ENCODE measurements around the gene SIK1. TPM values are rescaled to one million over a fixed set of nuclear protein-coding genes. Genes with fewer than 3 reads are reported as not detected.
"Not testable (repeated sequence)": the region's sequence is repeated elsewhere in the genome, so short reads cannot be mapped to it uniquely, and the experiment has no call there.

The SIK1 gene
- total and polyA plus RNA-seq, 8 donors = 3.3 to 187 (median 11.3) TPM

GRCh38 chr21:43436272-43436671 is 9.3 kb upstream of the SIK1 start:
- no CpG with 5 or more reads among the region's 9 CpGs for WGBS, 2 donors
- H3K36me3 ChIP-seq; ATAC-seq; H3K27ac ChIP-seq; H3K4me3 ChIP-seq; H3K9me3 ChIP-seq; FAIRE-seq; DNase-seq; intact Hi-C loops (cut with DNase I); H3K4me1 ChIP-seq; H3K27me3 ChIP-seq: not testable (repeated sequence)

- not testable (repeated sequence) for FAIRE-seq, ATAC-seq, H3K4me1 ChIP-seq
Measured at GRCh38 chr21:43433340-43434136, 6.6 kb upstream of the SIK1 start.

GRCh38 chr21:43430830-43431416 is 4.0 kb upstream of the SIK1 start:
- DNase-seq = peak in 1 of 6 donors; percentile 13
- peak; percentile 47 to 74 (median 66) for ATAC-seq
- H3K27me3 ChIP-seq; H3K9me3 ChIP-seq; H3K36me3 ChIP-seq; intact Hi-C loops (cut with DNase I); FAIRE-seq; H3K27ac ChIP-seq; H3K4me1 ChIP-seq; H3K4me3 ChIP-seq: not testable (repeated sequence)
- 28 to 37% methylated on average over 7 to 11 of the region's 17 CpGs for whole genome bisulfite sequencing, 2 donors

More at GRCh38 chr21:43433340-43434136, 6.6 kb upstream of the SIK1 start:
- H3K4me3 ChIP-seq; H3K36me3 ChIP-seq; DNase-seq; H3K27me3 ChIP-seq; H3K27ac ChIP-seq; H3K9me3 ChIP-seq; intact Hi-C loops (cut with DNase I): not testable (repeated sequence)
- 96 to 100% methylated on average over 1 of the region's 12 CpGs for WGBS, 2 donors

GRCh38 chr21:43428964-43429363 is 2.0 kb upstream of the SIK1 start:
- H3K27me3 ChIP-seq; H3K27ac ChIP-seq; FAIRE-seq; DNase-seq; H3K4me1 ChIP-seq; H3K36me3 ChIP-seq; ATAC-seq; H3K9me3 ChIP-seq; intact Hi-C loops (cut with DNase I); H3K4me3 ChIP-seq: not testable (repeated sequence)
- whole genome bisulfite sequencing, 2 donors = no CpG with 5 or more reads among the region's 6 CpGs

- FAIRE-seq; H3K4me3 ChIP-seq; H3K4me1 ChIP-seq; H3K27me3 ChIP-seq; DNase-seq; intact Hi-C loops (cut with DNase I); H3K27ac ChIP-seq; H3K9me3 ChIP-seq; H3K36me3 ChIP-seq: not testable (repeated sequence)
- ATAC-seq = peak; percentile 65 to 87 (median 76)
- WGBS, 2 donors = no CpG with 5 or more reads among the region's 53 CpGs
Measured at GRCh38 chr21:43427242-43427559, 270 bp upstream of the SIK1 start.

GRCh38 chr21:43426004-43426403 is 927 bp downstream of the SIK1 start:
- H3K4me3 ChIP-seq; H3K27me3 ChIP-seq; DNase-seq; H3K27ac ChIP-seq; intact Hi-C loops (cut with DNase I); H3K4me1 ChIP-seq; H3K36me3 ChIP-seq; H3K9me3 ChIP-seq; FAIRE-seq: not testable (repeated sequence)
- no CpG with 5 or more reads among the region's 43 CpGs for WGBS, 2 donors
- peak in 2 of 4 donors; percentile 4 to 11 for ATAC-seq

GRCh38 chr21:43419475-43419874 is 7.5 kb downstream of the SIK1 start:
- ATAC-seq; H3K9me3 ChIP-seq; DNase-seq; H3K4me1 ChIP-seq; intact Hi-C loops (cut with DNase I); H3K27ac ChIP-seq; H3K27me3 ChIP-seq; H3K4me3 ChIP-seq; FAIRE-seq; H3K36me3 ChIP-seq: not testable (repeated sequence)
- no CpG with 5 or more reads among the region's 15 CpGs for WGBS, 2 donors

- H3K4me3 ChIP-seq; H3K9me3 ChIP-seq; intact Hi-C loops (cut with DNase I); H3K36me3 ChIP-seq; DNase-seq; ATAC-seq; H3K27ac ChIP-seq; H3K27me3 ChIP-seq; FAIRE-seq; H3K4me1 ChIP-seq: not testable (repeated sequence)
- WGBS, 2 donors = no CpG with 5 or more reads among the region's 5 CpGs
Measured at GRCh38 chr21:43414576-43414975, 12.4 kb downstream of the SIK1 start.

GRCh38 chr21:43412020-43412788 is 14.7 kb downstream of the SIK1 start:
- intact Hi-C loops (cut with DNase I); H3K4me3 ChIP-seq; H3K27ac ChIP-seq; H3K27me3 ChIP-seq; H3K9me3 ChIP-seq; H3K36me3 ChIP-seq; DNase-seq; FAIRE-seq; H3K4me1 ChIP-seq: not testable (repeated sequence)
- WGBS, 2 donors = no CpG with 5 or more reads among the region's 28 CpGs
- peak in 1 of 4 donors; percentile 6 for ATAC-seq

- ATAC-seq = peak in 2 of 4 donors; percentile 13 to 38
- FAIRE-seq; DNase-seq; H3K4me3 ChIP-seq; H3K27me3 ChIP-seq; H3K4me1 ChIP-seq; H3K36me3 ChIP-seq; H3K9me3 ChIP-seq; H3K27ac ChIP-seq; intact Hi-C loops (cut with DNase I): not testable (repeated sequence)
- WGBS, 2 donors = no CpG with 5 or more reads among the region's 27 CpGs
Measured at GRCh38 chr21:43410456-43411068, 16.4 kb downstream of the SIK1 start.

GRCh38 chr21:43407139-43407538 is 19.8 kb downstream of the SIK1 start:
- no CpG with 5 or more reads among the region's 13 CpGs for WGBS, 2 donors
- DNase-seq; H3K27me3 ChIP-seq; H3K36me3 ChIP-seq; FAIRE-seq; ATAC-seq; H3K9me3 ChIP-seq; intact Hi-C loops (cut with DNase I); H3K4me3 ChIP-seq; H3K4me1 ChIP-seq; H3K27ac ChIP-seq: not testable (repeated sequence)

GRCh38 chr21:43404450-43404849 is 22.5 kb downstream of the SIK1 start:
- intact Hi-C loops (cut with DNase I); FAIRE-seq; H3K27me3 ChIP-seq: not testable (repeated sequence)

More at GRCh38 chr21:43404450-43404849, 22.5 kb downstream of the SIK1 start:
- WGBS, 2 donors = no CpG with 5 or more reads among the region's 14 CpGs
- not testable (repeated sequence) for H3K4me1 ChIP-seq, DNase-seq, ATAC-seq, H3K27ac ChIP-seq, H3K9me3 ChIP-seq, H3K4me3 ChIP-seq, H3K36me3 ChIP-seq
